HEK293 (cell line): ENCODE results near the gene PTX4.

Experiments used
- CTCF ChIA-PET: fragments of 350-600 bp; formaldehyde crosslinking; extraction: SDS; loops from one replicate; lab custom pipeline; 2021; ENCODE audit warnings: antibody characterized with exemption; lab: Yijun Ruan, JAX
- POLR2A ChIA-PET: fragments of 300-600 bp; formaldehyde crosslinking; extraction: SDS; loops from one replicate; lab custom pipeline; 2020; ENCODE audit warnings: antibody characterized with exemption, inconsistent platforms; lab: Yijun Ruan, JAX
- H3K27ac ChIP-seq: fragments of 200-500 bp; sonication (Bioruptor generic); 2 replicates; pipeline ENCODE4 v1.5.1; 2014; ENCODE audit warnings: low read depth, low read length, control low read depth, inconsistent platforms; ENCODE audit errors: extremely low read depth
- H3K36me3 ChIP-seq, 2 experiments: fragments of 200-500 bp in 1 of 2; sonication (Bioruptor generic) in 1 of 2; 1 replicate in 1 of 2; 2 replicates in 1 of 2; pipeline ENCODE4 v1.5.1; 2014 to 2017; ENCODE audit warnings: inconsistent platforms in 2 of 2, low read length in 2 of 2; ENCODE audit not compliant: control insufficient read depth in 2 of 2, insufficient read depth in 1 of 2
- H3K4me1 ChIP-seq: fragments of 200-500 bp; sonication (Bioruptor generic); 2 replicates; pipeline ENCODE4 v1.5.1; 2014; ENCODE audit warnings: mild to moderate bottlenecking, low read length, inconsistent platforms; ENCODE audit not compliant: control insufficient read depth, insufficient read depth
- H3K4me3 ChIP-seq: 2 replicates; pipeline ENCODE4 v1.5.1; 2011; ENCODE audit warnings: low read depth, mild to moderate bottlenecking, control low read depth, low read length, moderate library complexity
- H3K9me3 ChIP-seq: fragments of 200-500 bp; sonication (Bioruptor generic); 2 replicates; pipeline ENCODE4 v1.5.1; 2014; ENCODE audit warnings: low read depth, low read length, inconsistent platforms; ENCODE audit not compliant: control insufficient read depth, insufficient read depth
- BCL11A ChIP-seq: fragments of 450-650 bp; formaldehyde crosslinking; IDR thresholded peaks from 2 replicates; pipeline ENCODE4 v1.5.1; 2016; ENCODE audit warnings: low read depth, missing biosample characterization, missing genetic modification characterization
- CTCF ChIP-seq: fragments of 450-650 bp; formaldehyde crosslinking; IDR thresholded peaks from 2 replicates; pipeline ENCODE4 v1.5.1; 2016; ENCODE audit warnings: missing biosample characterization, missing genetic modification characterization
- KLF1 ChIP-seq: fragments of 450-650 bp; formaldehyde crosslinking; IDR thresholded peaks from 2 replicates; pipeline ENCODE4 v1.5.1; 2016; ENCODE audit warnings: missing biosample characterization, missing genetic modification characterization
- KLF17 ChIP-seq: fragments of 450-650 bp; formaldehyde crosslinking; IDR thresholded peaks from 2 replicates; pipeline ENCODE4 v1.5.1; 2016; ENCODE audit warnings: missing biosample characterization, missing genetic modification characterization
- RBAK ChIP-seq: fragments of 450-650 bp; formaldehyde crosslinking; IDR thresholded peaks from 2 replicates; pipeline ENCODE4 v1.5.1; 2016; ENCODE audit warnings: missing biosample characterization, missing genetic modification characterization
- TRIM28 ChIP-seq: IDR thresholded peaks from 2 replicates; pipeline ENCODE4 v1.6.1; 2011; ENCODE audit warnings: low read length, control low read depth, borderline replicate concordance
- ZBTB20 ChIP-seq: fragments of 450-650 bp; formaldehyde crosslinking; IDR thresholded peaks from 2 replicates; pipeline ENCODE4 v1.5.1; 2016; ENCODE audit warnings: missing biosample characterization, missing genetic modification characterization
- ZEB2 ChIP-seq: fragments of 450-650 bp; formaldehyde crosslinking; IDR thresholded peaks from 2 replicates; pipeline ENCODE4 v1.5.1; 2016; ENCODE audit warnings: missing biosample characterization, missing genetic modification characterization
- ZFHX2 ChIP-seq: fragments of 450-650 bp; formaldehyde crosslinking; conservative IDR thresholded peaks from 2 replicates; pipeline ENCODE4 v1.5.1; 2016; ENCODE audit warnings: missing biosample characterization, missing genetic modification characterization
- ZFP3 ChIP-seq: fragments of 450-650 bp; formaldehyde crosslinking; IDR thresholded peaks from 2 replicates; pipeline ENCODE4 v1.5.1; 2016; ENCODE audit warnings: low read depth, missing biosample characterization, missing genetic modification characterization
- ZFP41 ChIP-seq: fragments of 450-650 bp; formaldehyde crosslinking; IDR thresholded peaks from 2 replicates; pipeline ENCODE4 v1.5.1; 2016; ENCODE audit warnings: missing biosample characterization, missing genetic modification characterization, borderline replicate concordance
- ZNF10 ChIP-seq: fragments of 450-650 bp; formaldehyde crosslinking; IDR thresholded peaks from 2 replicates; pipeline ENCODE4 v1.5.1; 2017; ENCODE audit warnings: missing biosample characterization, missing genetic modification characterization
- ZNF114 ChIP-seq: fragments of 450-650 bp; formaldehyde crosslinking; IDR thresholded peaks from 2 replicates; pipeline ENCODE4 v1.5.0; 2017; ENCODE audit warnings: missing biosample characterization, missing genetic modification characterization
- ZNF133 ChIP-seq: fragments of 450-650 bp; formaldehyde crosslinking; IDR thresholded peaks from 2 replicates; pipeline ENCODE4 v1.5.1; 2016; ENCODE audit warnings: missing biosample characterization, missing genetic modification characterization
- ZNF19 ChIP-seq: fragments of 450-650 bp; formaldehyde crosslinking; IDR thresholded peaks from 2 replicates; pipeline ENCODE4; 2016; ENCODE audit warnings: missing biosample characterization, missing genetic modification characterization, low read depth
- ZNF211 ChIP-seq: fragments of 450-650 bp; formaldehyde crosslinking; IDR thresholded peaks from 2 replicates; pipeline ENCODE4 v1.5.1; 2016; ENCODE audit warnings: low read depth, missing biosample characterization, missing genetic modification characterization
- ZNF292 ChIP-seq: fragments of 450-650 bp; formaldehyde crosslinking; IDR thresholded peaks from 2 replicates; pipeline ENCODE4 v1.5.1; 2016; ENCODE audit warnings: low read depth, missing biosample characterization, missing genetic modification characterization, borderline replicate concordance
- ZNF302 ChIP-seq: fragments of 450-650 bp; formaldehyde crosslinking; IDR thresholded peaks from 2 replicates; pipeline ENCODE4 v1.5.1; 2016; ENCODE audit warnings: missing biosample characterization, missing genetic modification characterization, low read depth
- ZNF404 ChIP-seq: fragments of 450-650 bp; formaldehyde crosslinking; IDR thresholded peaks from 2 replicates; pipeline ENCODE4 v1.5.1; 2017; ENCODE audit warnings: missing biosample characterization, missing genetic modification characterization
- ZNF426 ChIP-seq: fragments of 450-650 bp; formaldehyde crosslinking; IDR thresholded peaks from 2 replicates; pipeline ENCODE4 v1.5.1; 2017; ENCODE audit warnings: missing biosample characterization, missing genetic modification characterization, mild to moderate bottlenecking, inconsistent platforms, moderate library complexity
- ZNF558 ChIP-seq: fragments of 450-650 bp; formaldehyde crosslinking; IDR thresholded peaks from 2 replicates; pipeline ENCODE4 v1.5.1; 2016; ENCODE audit warnings: missing biosample characterization, missing genetic modification characterization
- ZNF624 ChIP-seq: fragments of 450-650 bp; formaldehyde crosslinking; IDR thresholded peaks from 2 replicates; pipeline ENCODE4 v1.5.1; 2017; ENCODE audit warnings: missing biosample characterization, missing genetic modification characterization
- ZNF664 ChIP-seq: fragments of 450-650 bp; formaldehyde crosslinking; IDR thresholded peaks from 2 replicates; pipeline ENCODE4 v1.5.1; 2016; ENCODE audit warnings: missing biosample characterization, missing genetic modification characterization
- ZNF792 ChIP-seq: fragments of 450-650 bp; formaldehyde crosslinking; IDR thresholded peaks from 2 replicates; pipeline ENCODE4 v1.5.1; 2016; ENCODE audit warnings: missing biosample characterization, missing genetic modification characterization
- ZSCAN5A ChIP-seq: fragments of 450-650 bp; formaldehyde crosslinking; IDR thresholded peaks from 2 replicates; pipeline ENCODE4 v1.5.1; 2016; ENCODE audit warnings: missing biosample characterization, missing genetic modification characterization

Gene PTX4

GRCh38 chr16:1508494-1509187 is 19.9 kb upstream of the PTX4 start:
- H3K9me3 ChIP-seq, result no peaks in the 10 kb centered on the region
- peaks cover 5 to 62% of the 10 kb centered on the region in 2 experiments; a peak in 2 of 3 replicates for H3K36me3 ChIP-seq
- H3K4me1 ChIP-seq, result no peaks in the 10 kb centered on the region
- no peak overlapping the region for H3K4me3 ChIP-seq
- CTCF ChIA-PET, result no interaction called here
- TF ChIP-seq KLF17 (tag by site-specific recombination) (no peak), RBAK (tag by site-specific recombination) (no peak), ZFP3 (tag by site-specific recombination) (no peak), ZEB2 (tag by site-specific recombination) (no peak), ZNF664 (tag by site-specific recombination) (no peak), ZFP41 (tag by site-specific recombination) (no peak), ZFHX2 (tag by site-specific recombination) (peak; percentile 53), ZNF133 (no peak), ZNF114 (tag by site-specific recombination) (no peak), ZBTB20 (no peak), KLF1 (tag by site-specific recombination) (peak; percentile 99), ZSCAN5A (tag by site-specific recombination) (no peak), ZNF10 (tag by site-specific recombination) (no peak)
- TF ChIP-seq, all 188 proteins: peak for 2
- POLR2A ChIA-PET, result no interaction called here
- H3K27ac ChIP-seq, result no peak overlapping the region

- CTCF ChIA-PET, result no interaction called here
- no peaks in the 10 kb centered on the region for H3K4me1 ChIP-seq
- H3K9me3 ChIP-seq, result no peaks in the 10 kb centered on the region
- peaks cover 10 to 79% of the 10 kb centered on the region in 2 experiments; a peak in 2 of 3 replicates for H3K36me3 ChIP-seq
- TF ChIP-seq ZFP3 (tag by site-specific recombination), result no peak
- no peak overlapping the region for H3K27ac ChIP-seq
- POLR2A ChIA-PET, result no interaction called here
- no peak overlapping the region for H3K4me3 ChIP-seq
Measured at GRCh38 chr16:1506494-1507213, 17.9 kb upstream of the PTX4 start.

- Histone ChIP-seq H3K4me1 (no peaks in the 10 kb centered on the region), H3K36me3 (peaks cover 10 to 79% of the 10 kb centered on the region in 2 experiments; a peak in 2 of 3 replicates), H3K4me3 (no peak overlapping the region), H3K9me3 (no peaks in the 10 kb centered on the region), H3K27ac (no peak overlapping the region)
- POLR2A ChIA-PET, result no interaction called here
- CTCF ChIA-PET, result no interaction called here
- TF ChIP-seq TRIM28 (no peak), BCL11A (tag by site-specific recombination) (no peak), ZNF292 (no peak), ZNF792 (tag by site-specific recombination) (no peak), ZNF558 (tag by site-specific recombination) (no peak), ZNF404 (no peak), ZNF19 (no peak), ZNF302 (tag by site-specific recombination) (no peak), ZNF624 (no peak), ZNF211 (tag by site-specific recombination) (no peak), ZNF426 (no peak), CTCF (no peak)
Measured at GRCh38 chr16:1505912-1506311, 17.2 kb upstream of the PTX4 start.
